Astrocyte (in vitro differentiated cells and primary cell): ENCODE results near the gene ARMC9. TPM values are rescaled to one million over a fixed set of nuclear protein-coding genes. Genes with fewer than 3 reads are reported as not detected.
A peak's percentile ranks its signal among the peaks of the same experiment; 100 is the strongest.

Experiments
- DNase-seq: peaks from one replicate; pipeline ENCODE4 v3.0.0-alpha.2; 2010; ENCODE audit warnings: low read depth
- FAIRE-seq: peaks from 2 replicates; lab custom pipeline; 2011; peaks lifted over from hg19 to GRCh38; lab: Jason Lieb, UNC
- H2AFZ ChIP-seq: 2 replicates; pipeline ENCODE4 v1.6.0; 2012; ENCODE audit warnings: low read depth, low read length, inconsistent platforms
- H3K27ac ChIP-seq: 2 replicates; pipeline ENCODE4 v1.5.1; 2011; ENCODE audit warnings: low read depth, low read length, inconsistent platforms
- H3K27me3 ChIP-seq: 2 replicates; pipeline ENCODE4 v1.6.0; 2011; ENCODE audit warnings: low read length, inconsistent platforms; ENCODE audit not compliant: insufficient read depth
- H3K36me3 ChIP-seq: 2 replicates; pipeline ENCODE4 v1.5.1; 2011; ENCODE audit warnings: low read length, inconsistent platforms; ENCODE audit not compliant: insufficient read depth
- H3K4me1 ChIP-seq: 2 replicates; pipeline ENCODE4 v1.5.1; 2011; ENCODE audit warnings: low read length, inconsistent platforms; ENCODE audit not compliant: insufficient read depth
- H3K4me2 ChIP-seq: 2 replicates; pipeline ENCODE4 v1.6.0; 2012; ENCODE audit warnings: low read length, inconsistent platforms
- H3K4me3 ChIP-seq: 2 replicates; pipeline ENCODE4 v1.5.1; 2011; ENCODE audit warnings: low read depth, mild to moderate bottlenecking, low read length, inconsistent platforms; ENCODE audit not compliant: insufficient read depth
- H3K79me2 ChIP-seq: 2 replicates; pipeline ENCODE4 v1.6.0; 2012; ENCODE audit warnings: mild to moderate bottlenecking, low read length, inconsistent platforms; ENCODE audit not compliant: insufficient read depth
- H3K9ac ChIP-seq: 2 replicates; pipeline ENCODE4 v1.6.0; 2012; ENCODE audit warnings: mild to moderate bottlenecking, low read length, inconsistent platforms
- H3K9me3 ChIP-seq: 2 replicates; pipeline ENCODE4 v1.5.1; 2012; ENCODE audit warnings: low read depth, mild to moderate bottlenecking, low read length, inconsistent platforms; ENCODE audit not compliant: insufficient read depth
- H4K20me1 ChIP-seq: 2 replicates; pipeline ENCODE4 v1.6.0; 2012; ENCODE audit warnings: low read length, inconsistent platforms; ENCODE audit not compliant: insufficient read depth
- H3K27ac Mint-ChIP-seq: one replicate; pipeline ENCODE4 v1.8.0; 2021; ENCODE audit warnings: mild to moderate bottlenecking, mixed read lengths; ENCODE audit not compliant: unreplicated experiment
- H3K27me3 Mint-ChIP-seq: one replicate; pipeline ENCODE4 v1.8.0; 2021; ENCODE audit warnings: low read depth, mixed read lengths; ENCODE audit not compliant: unreplicated experiment
- H3K36me3 Mint-ChIP-seq: one replicate; pipeline ENCODE4 v1.8.0; 2021; ENCODE audit warnings: low read depth, mixed read lengths; ENCODE audit not compliant: unreplicated experiment
- H3K4me1 Mint-ChIP-seq: one replicate; pipeline ENCODE4 v1.8.0; 2021; ENCODE audit warnings: low read depth, mixed read lengths; ENCODE audit not compliant: unreplicated experiment
- H3K4me3 Mint-ChIP-seq: one replicate; pipeline ENCODE4 v1.8.0; 2021; ENCODE audit warnings: mild to moderate bottlenecking, moderate library complexity, mixed read lengths; ENCODE audit not compliant: unreplicated experiment
- H3K9me3 Mint-ChIP-seq: one replicate; pipeline ENCODE4 v1.8.0; 2021; ENCODE audit warnings: mild to moderate bottlenecking, mixed read lengths; ENCODE audit not compliant: unreplicated experiment
- CTCF ChIP-seq: IDR thresholded peaks from 2 replicates; pipeline ENCODE4 v1.5.1; 2011; ENCODE audit warnings: low read depth, mild to moderate bottlenecking, inconsistent platforms, low read length, moderate library complexity; ENCODE audit not compliant: insufficient read depth
- EZH2 ChIP-seq: IDR thresholded peaks from 2 replicates; pipeline ENCODE4 v1.6.1; 2012; ENCODE audit warnings: mild to moderate bottlenecking, low read length, inconsistent platforms; ENCODE audit not compliant: insufficient read depth
- total RNA-seq: library from RNA; stranded (reverse); gene quantifications from 2 replicates; pipeline ENCODE4 v1.2.1, GENCODE V29; 2021

ARMC9 gene
- total RNA-seq, 1 donor from 2014 or later = 52.4 TPM

DNA sequence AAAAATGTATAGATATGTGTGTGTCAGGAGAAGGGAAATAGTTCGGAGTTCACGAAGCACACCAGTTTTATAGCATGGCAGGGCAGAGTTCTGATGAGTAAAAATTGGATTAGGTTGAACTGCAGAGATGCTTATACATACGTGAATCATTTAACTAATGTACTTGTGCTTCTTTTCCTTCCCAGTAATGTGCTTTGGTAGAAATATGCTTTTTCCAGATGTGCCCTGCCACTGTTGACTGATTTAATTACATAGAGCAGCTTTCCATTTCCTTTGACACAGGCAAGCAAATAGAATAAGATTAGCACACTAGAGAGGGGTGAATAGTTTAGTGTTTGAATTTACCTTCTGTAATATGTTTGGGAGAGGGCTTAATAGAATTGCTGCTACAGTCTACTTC lies 28.9 kb upstream of the ARMC9 start:
- H3K36me3 ChIP-seq = peaks cover 38% of the 10 kb centered on the region
- TF ChIP-seq EZH2 (no peak), CTCF (no peak)
- H3K36me3 Mint-ChIP-seq = peaks cover 30% of the 10 kb centered on the region
- DNase-seq (no peak), FAIRE-seq (no peak)
- H3K79me2 ChIP-seq = no peaks in the 10 kb centered on the region
- H2AFZ ChIP-seq = no peak overlapping the region
- H4K20me1 ChIP-seq = no peaks in the 10 kb centered on the region
- no peak overlapping the region for H3K4me3 Mint-ChIP-seq
- no peak overlapping the region for H3K9ac ChIP-seq
- H3K4me3 ChIP-seq = no peak overlapping the region
- no peaks in the 10 kb centered on the region for H3K9me3 ChIP-seq
- H3K27ac Mint-ChIP-seq = peak overlapping the region; percentile 17
- H3K4me1 ChIP-seq = no peaks in the 10 kb centered on the region
- H3K9me3 Mint-ChIP-seq = no peaks in the 10 kb centered on the region
- H3K27me3 ChIP-seq = no peaks in the 10 kb centered on the region
- H3K4me1 Mint-ChIP-seq = peaks cover 21% of the 10 kb centered on the region
- H3K27me3 Mint-ChIP-seq = no peaks in the 10 kb centered on the region
- no peak overlapping the region for H3K4me2 ChIP-seq
- no peak overlapping the region for H3K27ac ChIP-seq

GRCh38 chr2:231170055-231170454 lies 28.4 kb upstream of the ARMC9 start:
- no peaks in the 10 kb centered on the region for H4K20me1 ChIP-seq
- Mint-ChIP-seq H3K27me3 (no peaks in the 10 kb centered on the region), H3K27ac (no peak overlapping the region), H3K4me3 (no peak overlapping the region), H3K9me3 (no peaks in the 10 kb centered on the region), H3K36me3 (peaks cover 27% of the 10 kb centered on the region), H3K4me1 (peaks cover 18% of the 10 kb centered on the region)
- H3K4me1 ChIP-seq = no peaks in the 10 kb centered on the region
- no peak overlapping the region for H3K9ac ChIP-seq
- H3K4me3 ChIP-seq = no peak overlapping the region
- H3K36me3 ChIP-seq = peaks cover 40% of the 10 kb centered on the region
- no peaks in the 10 kb centered on the region for H3K27me3 ChIP-seq
- H3K27ac ChIP-seq = no peak overlapping the region
- FAIRE-seq = peak; percentile 69
- peak; percentile 19 for DNase-seq
- H3K4me2 ChIP-seq = no peak overlapping the region
- H3K9me3 ChIP-seq = no peaks in the 10 kb centered on the region
- no peak for TF ChIP-seq EZH2
- TF ChIP-seq CTCF = no peak
- no peak overlapping the region for H2AFZ ChIP-seq
- no peaks in the 10 kb centered on the region for H3K79me2 ChIP-seq

DNA sequence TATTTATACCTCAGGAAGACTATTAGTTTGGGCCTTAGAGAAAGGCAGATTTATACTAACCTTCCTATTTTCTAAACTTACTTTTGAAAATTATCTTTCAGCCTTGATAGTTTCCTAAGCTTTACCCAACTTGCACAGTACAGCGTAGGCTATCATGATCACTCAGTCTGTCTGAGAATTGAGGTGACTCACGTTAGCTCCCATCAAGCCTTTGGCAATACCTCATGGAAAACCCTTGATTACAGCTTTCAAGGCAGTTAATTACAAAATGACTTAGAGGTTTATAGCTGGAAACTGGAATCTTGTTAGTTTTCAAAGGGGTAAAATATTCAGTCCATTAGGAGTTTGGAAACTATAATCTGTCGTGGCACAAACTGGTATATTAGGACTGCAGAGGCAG lies 26.4 kb upstream of the ARMC9 start:
- FAIRE-seq = no peak
- no peaks in the 10 kb centered on the region for H3K9me3 ChIP-seq
- no peaks in the 10 kb centered on the region for H3K27me3 ChIP-seq

More for the DNA sequence above, 26.4 kb upstream of the ARMC9 start:
- Histone ChIP-seq H3K4me1 (no peaks in the 10 kb centered on the region), H4K20me1 (no peaks in the 10 kb centered on the region), H3K4me3 (no peak overlapping the region), H3K36me3 (peaks cover 26% of the 10 kb centered on the region), H2AFZ (no peak overlapping the region), H3K79me2 (no peaks in the 10 kb centered on the region), H3K4me2 (no peak overlapping the region), H3K9ac (no peak overlapping the region), H3K27ac (no peak overlapping the region)
- H3K27me3 Mint-ChIP-seq = no peaks in the 10 kb centered on the region
- TF ChIP-seq EZH2 = no peak
- TF ChIP-seq CTCF = no peak
- H3K4me1 Mint-ChIP-seq = peaks cover 18% of the 10 kb centered on the region
- peak; percentile 78 for DNase-seq
- H3K36me3 Mint-ChIP-seq = peaks cover 23% of the 10 kb centered on the region
- no peaks in the 10 kb centered on the region for H3K9me3 Mint-ChIP-seq
- H3K4me3 Mint-ChIP-seq = no peak overlapping the region
- H3K27ac Mint-ChIP-seq = no peak overlapping the region
